Heart left ventricle (tissue), 16 donors: ENCODE data around the gene GSTCD. TPM values are rescaled to one million over a fixed set of nuclear protein-coding genes. Genes with fewer than 3 reads are reported as not detected.
"Not testable (repeated sequence)": the region's sequence is repeated elsewhere in the genome, so short reads cannot be mapped to it uniquely, and the experiment has no call there.

ENCODE experiments used
- ATAC-seq, 4 donors: fragments of 200-7000 bp; cut with Tn5 transposase; one replicate each; pipeline ENCODE4 v1.9.1; 2020 to 2022; ENCODE audit warnings: moderate library complexity in 4 of 4, mild to moderate bottlenecking in 3 of 4, moderate number of reproducible peaks in 1 of 4
- DNase-seq, 5 donors: peaks; one replicate each; pipeline ENCODE4 v3.0.0-alpha.2; 2020
- H3K27ac ChIP-seq, 12 donors: fragments of 200-600 bp; sonication (generic) in 4 of 12; one replicate each; pipeline versions ENCODE4 v1.5.0 to v1.8.0; 2016 to 2022; ENCODE audit warnings: mild to moderate bottlenecking in 2 of 12
- H3K27me3 ChIP-seq, 9 donors: fragments of 200-600 bp; sonication (generic) in 2 of 9; one replicate each; pipeline versions ENCODE4 v1.5.1 to v1.8.0; 2016 to 2022; ENCODE audit warnings: mild to moderate bottlenecking in 3 of 9
- H3K36me3 ChIP-seq, 9 donors: fragments of 200-600 bp; sonication (generic) in 2 of 9; one replicate each; pipeline versions ENCODE4 v1.5.0 to v1.8.0; 2018 to 2022; ENCODE audit warnings: mild to moderate bottlenecking in 2 of 9
- H3K4me1 ChIP-seq, 12 donors: fragments of 200-600 bp; sonication (generic) in 4 of 12; one replicate each; pipeline versions ENCODE4 v1.5.0 to v1.8.0; 2016 to 2022; ENCODE audit warnings: mild to moderate bottlenecking in 3 of 12
- H3K4me3 ChIP-seq, 12 donors: fragments of 200-600 bp; sonication (generic) in 4 of 12; one replicate each; pipeline versions ENCODE4 v1.5.0 to v1.8.0; 2017 to 2022; ENCODE audit warnings: mild to moderate bottlenecking in 9 of 12, moderate library complexity in 4 of 12
- H3K9me3 ChIP-seq, 12 donors: fragments of 200-600 bp; sonication (generic) in 4 of 12; one replicate each; pipeline versions ENCODE4 v1.5.0 to v1.8.0; 2016 to 2022; ENCODE audit warnings: mild to moderate bottlenecking in 1 of 12
- CTCF ChIP-seq, 12 donors: fragments of 200-600 bp; sonication (generic) in 4 of 12; IDR thresholded peaks; one replicate each; pipeline versions ENCODE4 v1.5.0 to v1.8.0; 2018 to 2022; ENCODE audit warnings: antibody characterized with exemption in 12 of 12, mild to moderate bottlenecking in 5 of 12
- POLR2A ChIP-seq, 2 donors: fragments of 450-650 bp; IDR thresholded peaks; one replicate each; pipeline ENCODE4 v1.6.1; 2017; ENCODE audit warnings: antibody characterized with exemption in 2 of 2, mild to moderate bottlenecking in 2 of 2, moderate library complexity in 2 of 2
- WGBS, 4 donors: extraction: QIAGEN DNeasy Blood & Tissue Kit in 2 of 4; methylation state at CpG; one replicate each; pipeline versions ENCODE4 v1.1.5 to v1.1.7; 2013 to 2018; 5-methylcytosine and 5-hydroxymethylcytosine counted together
- intact Hi-C, 10 donors: fragments of 100-400 bp; cut with DNase I; formaldehyde crosslinking; loops; one replicate each; pipeline versions ENCODE4 v1.11.1 to v1.14.2; 2022
- polyA plus RNA-seq, 2 donors: library from polyadenylated mRNA; stranded (reverse); fragments of 200-250 nt; gene quantifications; one replicate each; pipeline ENCODE4 v1.2.3, GENCODE V29; 2013
- total RNA-seq, 9 donors: library from RNA; depleted of rRNA in 2 of 9; stranded (reverse); fragments of >200 nt in 2 of 9; fragmentation: NEBNext Ultra II Directional in 3 of 9; extraction: Animal tissue kit (Norgen Biotek cat#: 25700) in 3 of 9; gene quantifications; one replicate each; pipeline versions ENCODE4 v1.1.0 to v1.2.4, GENCODE V29; 2016 to 2023
- donor health status: ischemic (EF 13 %, LVEDD 7.1; RV severe dilation, severe dysfunction).
- donor health status: healthy with polysubstance abuse.
- donor health status: DM: no; HTN: yes; CAD: no.
- donor health status: DM: no; HTN: no; CAD: no.
- donor health status: ischemic (EF 25% LVEDD 6.9; RV normal size, moderate dysfunction).
- donor health status: ischemic (EF 25% LVEDD 5.7; RV mildly dilated, moderate dysfunction).
- donor health status: healthy.
- donor health status: DM: yes; HTN: yes; CAD: no.
- donor health status: ischemic (EF 35%, LVEDD 5.7; RV mildly dilated, moderate dysfunction).
- donor health status: nonischemic (EF 11% LVEDD 7.7; RV severe dilation, severe dysfunction).
- donor health status: DM: yes; HTN: yes; CAD: no.
- donor health status: PGD.
- donor health status: ischemic (EF 29% LVEDD 5.4; RV normal size, mild dysfunction).
- donor health status: nonischemic (EF 23%, LVEDD 6.1; RV moderate dilation, normal function).

GSTCD gene
- total and polyA plus RNA-seq, 11 donors = 0.57 to 6.4 (median 3.8) TPM

- ATAC-seq (no peak), DNase-seq (no peak)
- H3K27me3 ChIP-seq = no peaks in the 10 kb centered on the region
- TF ChIP-seq POLR2A (IDR thresholded peaks at IDR 0.05) = no peak
- no peak for TF ChIP-seq CTCF (IDR thresholded peaks at IDR 0.05)
- no peak overlapping the region for H3K4me3 ChIP-seq
- intact Hi-C loops = no loop called here
- 97 to 98% (median 98%) methylated on average over 3 of the region's 3 CpGs for WGBS, 4 donors
- H3K27ac ChIP-seq = no peak overlapping the region
- no peaks in the 10 kb centered on the region for H3K36me3 ChIP-seq
- no peaks in the 10 kb centered on the region for H3K4me1 ChIP-seq
- peaks cover 0 to 29% (median 4%) of the 10 kb centered on the region in 12 donors for H3K9me3 ChIP-seq
These were observed 142.6 kb downstream of the GSTCD start for GRCh38 chr4:105851196-105851595.

DNA sequence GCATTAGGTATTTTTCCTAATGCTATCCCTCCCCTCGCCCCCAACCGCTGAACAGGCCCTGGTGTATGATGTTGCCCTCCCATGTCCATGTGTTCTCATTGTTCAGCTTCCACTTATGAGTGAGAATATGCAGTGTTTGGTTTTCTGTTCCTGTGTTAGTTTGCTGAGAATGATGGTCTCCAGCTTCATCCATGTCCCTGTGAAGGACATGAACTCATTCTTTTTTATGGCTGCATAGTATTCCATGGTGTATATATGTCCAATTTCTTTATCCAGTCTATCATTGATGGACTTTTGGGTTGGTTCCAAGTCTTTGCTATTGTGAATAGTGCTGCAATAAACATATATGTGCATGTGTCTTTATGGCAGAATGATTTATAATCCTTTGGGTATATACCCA is 143.6 kb downstream of the GSTCD start:
- H3K36me3 ChIP-seq, intact Hi-C loops, H3K27ac ChIP-seq, DNase-seq, ATAC-seq, H3K4me1 ChIP-seq, H3K27me3 ChIP-seq, H3K4me3 ChIP-seq: not testable (repeated sequence)
- H3K9me3 ChIP-seq = peaks cover 0 to 36% (median 4%) of the 10 kb centered on the region in 12 donors
- 95 to 100% (median 98%) methylated on average over 2 of the region's 2 CpGs for WGBS, 4 donors

DNA sequence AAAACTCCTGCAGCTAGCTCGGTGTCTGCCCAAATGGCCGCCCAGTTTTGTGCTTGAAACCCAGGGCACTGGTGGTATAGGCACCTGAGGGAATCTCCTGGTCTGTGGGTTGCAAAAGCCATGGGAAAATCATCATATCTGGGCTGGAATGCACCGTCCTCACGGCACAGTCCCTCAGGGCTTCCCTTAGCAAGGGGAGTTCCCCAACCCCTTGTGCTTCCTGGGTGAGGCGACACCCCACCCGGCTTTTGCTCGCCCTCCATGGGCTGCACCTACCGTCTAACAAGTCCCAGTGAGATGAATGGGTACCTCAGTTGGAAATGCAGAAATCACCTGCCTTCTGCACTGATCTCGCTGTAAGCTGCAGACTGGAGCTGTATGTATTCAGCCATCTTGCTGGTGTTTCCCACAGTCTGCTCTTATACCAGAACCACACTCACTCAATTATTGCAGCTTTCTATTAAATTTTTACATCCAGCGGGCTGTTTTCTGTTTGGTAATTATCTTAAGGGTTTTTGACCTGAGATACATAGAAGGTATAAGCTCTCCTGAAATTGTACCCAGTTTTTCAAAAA is 150.0 kb downstream of the GSTCD start:
- no peaks in the 10 kb centered on the region for H3K4me1 ChIP-seq
- DNase-seq (no peak), ATAC-seq (no peak)
- intact Hi-C loops = no loop called here
- H3K27ac ChIP-seq = no peak overlapping the region
- H3K27me3 ChIP-seq = no peaks in the 10 kb centered on the region
- TF ChIP-seq POLR2A (IDR thresholded peaks at IDR 0.05) = no peak
- H3K36me3 ChIP-seq = no peaks in the 10 kb centered on the region
- peaks cover 0 to 43% (median 7%) of the 10 kb centered on the region in 12 donors for H3K9me3 ChIP-seq
- H3K4me3 ChIP-seq = no peak overlapping the region
- WGBS, 4 donors = 85 to 97% (median 96%) methylated on average over 7 to 10 of the region's 10 CpGs

DNA sequence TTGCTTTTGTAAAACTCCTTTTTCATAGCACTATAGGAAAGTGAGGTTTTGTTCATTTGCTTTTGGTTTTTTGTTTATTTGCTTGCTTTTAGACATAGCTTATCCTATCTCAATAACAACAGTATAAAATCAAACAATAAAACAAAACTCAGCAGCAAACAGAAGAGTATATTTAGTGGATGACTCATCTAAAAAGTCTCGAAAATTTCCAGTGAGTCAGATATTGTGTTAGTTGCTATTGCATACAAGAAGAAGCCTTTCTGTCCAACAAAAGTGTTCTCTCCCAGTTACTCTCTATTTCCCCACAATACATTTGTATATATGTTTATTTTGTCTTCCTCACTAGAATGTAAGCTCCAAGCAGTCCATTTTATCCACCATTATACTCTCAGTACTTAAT is 150.6 kb downstream of the GSTCD start:
- Histone ChIP-seq H3K9me3 (peaks cover 0 to 41% (median 7%) of the 10 kb centered on the region in 12 donors), H3K36me3 (no peaks in the 10 kb centered on the region), H3K27me3 (no peaks in the 10 kb centered on the region), H3K27ac (no peak overlapping the region), H3K4me3 (no peak overlapping the region), H3K4me1 (no peaks in the 10 kb centered on the region)
- ATAC-seq (no peak), DNase-seq (no peak)
- TF ChIP-seq CTCF (IDR thresholded peaks at IDR 0.05) (no peak), POLR2A (IDR thresholded peaks at IDR 0.05) (no peak)
- WGBS, 4 donors = 38 to 72% (median 53%) methylated on average over 1 of the region's 1 CpG
- intact Hi-C loops = no loop called here

DNA sequence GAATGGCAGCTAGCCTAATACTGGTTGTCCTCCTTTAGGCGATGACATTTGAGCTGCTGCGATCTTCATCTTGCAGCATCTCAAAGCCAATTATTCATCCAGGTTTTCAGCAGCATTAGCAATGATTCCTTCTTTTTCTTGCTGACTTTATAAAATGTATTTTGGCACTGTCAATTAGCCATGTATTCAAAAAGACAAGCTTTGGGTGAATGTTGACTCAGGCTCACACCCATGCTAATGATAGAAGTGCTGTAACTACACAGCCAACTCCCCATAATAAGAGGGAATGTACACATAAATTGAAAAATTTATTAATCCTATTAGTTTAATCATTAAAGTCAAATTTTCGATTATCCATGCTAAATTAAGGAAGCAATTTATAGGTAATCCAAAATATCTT is 162.4 kb downstream of the GSTCD start:
- ATAC-seq (no peak), DNase-seq (no peak)
- Histone ChIP-seq H3K36me3 (no peaks in the 10 kb centered on the region), H3K4me3 (no peak overlapping the region), H3K27ac (no peak overlapping the region), H3K27me3 (no peaks in the 10 kb centered on the region), H3K4me1 (peaks cover 0 to 13% (median 0%) of the 10 kb centered on the region in 12 donors), H3K9me3 (no peaks in the 10 kb centered on the region)
- WGBS, 4 donors = 74 to 80% (median 78%) methylated on average over 3 of the region's 3 CpGs
- TF ChIP-seq POLR2A (IDR thresholded peaks at IDR 0.05) (no peak), CTCF (IDR thresholded peaks at IDR 0.05) (no peak)
- intact Hi-C loops = no loop called here
